ENCODE data around the gene HMX1. TPM values are rescaled to one million over a fixed set of nuclear protein-coding genes. Genes with fewer than 3 reads are reported as not detected.
A peak's percentile ranks its signal among the peaks of the same experiment; 100 is the strongest.

Gene HMX1
- 0.91 and 1.1 TPM in 2 replicates for total RNA-seq
- long read RNA-seq = 0 reads

DNA sequence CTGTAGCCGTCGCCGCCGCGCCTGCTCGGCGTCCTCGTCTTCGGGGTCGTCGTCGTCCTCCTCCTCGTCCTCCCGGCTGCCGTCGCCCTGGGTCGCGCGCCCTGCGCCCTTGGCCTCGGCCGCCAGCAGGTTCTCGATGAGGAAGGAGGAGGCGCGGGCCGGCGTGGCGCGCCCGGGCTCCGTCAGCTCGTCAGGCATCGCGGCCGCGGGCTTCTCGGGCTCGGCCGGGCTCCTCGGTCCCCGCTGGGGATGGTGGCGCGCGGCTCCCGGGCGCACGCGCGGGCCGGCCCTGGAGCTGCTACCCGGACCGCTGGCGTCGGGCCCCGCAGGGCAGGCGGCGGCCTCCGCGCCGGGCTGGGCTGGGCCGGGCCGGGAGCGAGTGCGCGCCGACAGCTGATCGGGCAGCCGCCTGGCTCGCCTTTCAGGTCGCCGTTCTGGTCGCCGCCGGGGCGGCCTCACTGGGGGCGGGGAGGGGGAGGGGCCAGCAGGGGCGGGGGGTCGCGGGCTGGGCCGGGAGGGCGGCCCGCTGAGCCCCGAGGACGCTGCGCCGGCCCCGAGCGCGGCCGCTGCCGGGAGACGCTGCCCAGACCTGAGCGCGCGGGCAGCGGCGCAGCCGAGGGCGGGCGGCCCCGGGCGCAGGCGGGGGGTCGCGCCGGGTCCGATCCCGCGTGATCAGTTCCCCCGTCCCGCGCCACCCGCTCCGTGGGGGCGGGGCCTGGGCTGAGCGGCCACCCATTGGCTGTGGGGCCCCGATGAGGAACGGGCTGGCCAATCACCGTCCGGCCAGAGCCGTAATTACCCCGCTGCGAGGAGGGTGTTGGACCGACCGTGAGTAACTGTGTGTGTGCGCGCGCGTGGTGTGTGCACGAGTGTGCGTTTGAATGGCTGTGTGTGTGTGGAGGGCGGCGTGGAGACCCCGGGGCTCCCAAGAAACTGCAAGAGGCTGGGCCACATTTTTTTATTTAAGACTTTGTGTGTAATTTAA, at the start of gene HMX1:
Gene HMX1 (minus strand): TSS at position 423 of the 985 bp plus-strand sequence. CDS start 225 bp downstream, at position 198.
- peak within 1 kb of the TSS; percentile 79 for H3K4me3 Mint-ChIP-seq
- H3K27me3 Mint-ChIP-seq (ENCODE audit: low read depth) = peaks cover 86% of the 10 kb centered on the region
- H3K27ac Mint-ChIP-seq (ENCODE audit: unreplicated experiment) = no peak within 1 kb of the TSS
- H3K9me3 Mint-ChIP-seq = no peaks in the 10 kb centered on the region
- DNase-seq (ENCODE audit: low read depth, low spot score) = peak; percentile 63
- no peak for TF ChIP-seq CTCF (conservative IDR thresholded peaks at IDR 0.05)
- H3K4me1 Mint-ChIP-seq = peaks cover 11% of the 10 kb centered on the region
- peaks cover 2% of the 10 kb centered on the region for H3K36me3 Mint-ChIP-seq (ENCODE audit: low read depth)

- no peak for TF ChIP-seq CTCF (conservative IDR thresholded peaks at IDR 0.05)
- Mint-ChIP-seq H3K36me3 (ENCODE audit: low read depth) (peaks cover 3% of the 10 kb centered on the region), H3K27me3 (ENCODE audit: low read depth) (peaks cover 50% of the 10 kb centered on the region), H3K4me1 (no peaks in the 10 kb centered on the region), H3K9me3 (peaks cover 12% of the 10 kb centered on the region), H3K4me3 (no peak overlapping the region), H3K27ac (ENCODE audit: unreplicated experiment) (no peak overlapping the region)
- DNase-seq (ENCODE audit: low read depth, low spot score) = no peak
Measured at GRCh38 chr4:8920969-8921368, 49.3 kb upstream of the HMX1 start.

GRCh38 chr4:8920289-8920965, 48.8 kb upstream of the HMX1 start:
- Mint-ChIP-seq H3K4me3 (no peak overlapping the region), H3K4me1 (no peaks in the 10 kb centered on the region), H3K27ac (ENCODE audit: unreplicated experiment) (no peak overlapping the region), H3K27me3 (ENCODE audit: low read depth) (peaks cover 50% of the 10 kb centered on the region), H3K9me3 (peaks cover 9% of the 10 kb centered on the region), H3K36me3 (ENCODE audit: low read depth) (peaks cover 3% of the 10 kb centered on the region)
- TF ChIP-seq CTCF (conservative IDR thresholded peaks at IDR 0.05) = no peak
- DNase-seq (ENCODE audit: low read depth, low spot score) = no peak

DNA sequence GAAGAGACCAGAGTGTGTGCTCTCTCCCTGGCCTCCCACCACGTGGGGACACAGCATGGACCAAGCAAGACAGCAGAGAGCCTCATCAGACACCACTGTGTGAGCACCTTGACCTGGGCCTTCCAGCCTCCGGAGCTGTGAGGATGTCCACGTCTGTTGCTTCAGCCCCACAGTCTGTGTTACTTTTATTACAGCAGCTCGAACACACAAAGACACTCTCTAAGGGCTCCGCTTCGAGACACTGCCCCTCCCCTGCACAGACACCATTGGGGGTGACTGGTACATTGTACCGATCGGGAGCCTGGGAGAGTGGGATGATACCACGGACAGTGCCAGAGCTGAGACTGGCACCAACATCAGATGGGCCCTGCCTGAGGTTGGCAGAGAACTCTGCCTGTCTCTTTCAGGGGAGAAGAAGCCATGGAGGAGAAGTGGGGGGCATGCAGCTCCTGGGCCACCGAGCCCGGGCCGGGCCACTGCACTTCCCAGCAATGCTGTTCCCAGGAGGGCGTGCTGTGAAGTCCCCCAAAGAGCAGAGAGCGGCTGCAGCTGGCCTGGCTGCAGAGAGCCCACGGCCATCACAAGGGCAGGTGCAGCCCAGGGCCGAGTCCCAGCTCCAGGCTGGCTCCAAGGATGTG, 48.1 kb upstream of the HMX1 start:
- H3K4me3 Mint-ChIP-seq = no peak overlapping the region
- DNase-seq (ENCODE audit: low read depth, low spot score) = no peak

More for the DNA sequence above, 48.1 kb upstream of the HMX1 start:
- TF ChIP-seq CTCF (conservative IDR thresholded peaks at IDR 0.05) = no peak
- H3K27me3 Mint-ChIP-seq (ENCODE audit: low read depth) = peaks cover 46% of the 10 kb centered on the region
- peaks cover 3% of the 10 kb centered on the region for H3K36me3 Mint-ChIP-seq (ENCODE audit: low read depth)
- no peaks in the 10 kb centered on the region for H3K4me1 Mint-ChIP-seq
- H3K27ac Mint-ChIP-seq (ENCODE audit: unreplicated experiment) = no peak overlapping the region
- H3K9me3 Mint-ChIP-seq = peaks cover 6% of the 10 kb centered on the region
